Mesodermal cell (in vitro differentiated cells): Measurements from ENCODE around the gene LRRC27.
"Not testable (repeated sequence)": the region's sequence is repeated elsewhere in the genome, so short reads cannot be mapped to it uniquely, and the experiment has no call there.

Experiments
- H3K27ac ChIP-seq: 2 replicates; pipeline ENCODE4 v1.7.0; 2013; ENCODE audit warnings: mild to moderate bottlenecking, low read depth, low read length, moderate library complexity; ENCODE audit not compliant: severe bottlenecking
- H3K36me3 ChIP-seq: 2 replicates; pipeline ENCODE4 v1.7.1; 2013; ENCODE audit warnings: mild to moderate bottlenecking, low read length, moderate library complexity; ENCODE audit not compliant: control insufficient read depth, insufficient read depth
- H3K4me1 ChIP-seq: one replicate; pipeline ENCODE4 v1.7.1; 2013; ENCODE audit warnings: mild to moderate bottlenecking, low read length; ENCODE audit not compliant: insufficient read depth, control insufficient read depth, poor library complexity, severe bottlenecking
- H3K4me3 ChIP-seq: 2 replicates; pipeline ENCODE4 v1.7.0; 2013; ENCODE audit warnings: low read length, control low read depth, mild to moderate bottlenecking; ENCODE audit not compliant: insufficient read depth, poor library complexity, severe bottlenecking; ENCODE audit errors: extremely low read depth
- H3K9me3 ChIP-seq: 2 replicates; pipeline ENCODE4 v1.7.1; 2013; ENCODE audit warnings: mild to moderate bottlenecking, low read length, moderate library complexity; ENCODE audit not compliant: control insufficient read depth
- WGBS, 2 experiments: methylation state at CpG; one replicate each; pipeline ENCODE4 v1.1.5; 2013; ENCODE audit warnings: missing lambda C conversion rate in 2 of 2; ENCODE audit not compliant: insufficient coverage in 2 of 2; 5-methylcytosine and 5-hydroxymethylcytosine counted together

The LRRC27 gene

DNA sequence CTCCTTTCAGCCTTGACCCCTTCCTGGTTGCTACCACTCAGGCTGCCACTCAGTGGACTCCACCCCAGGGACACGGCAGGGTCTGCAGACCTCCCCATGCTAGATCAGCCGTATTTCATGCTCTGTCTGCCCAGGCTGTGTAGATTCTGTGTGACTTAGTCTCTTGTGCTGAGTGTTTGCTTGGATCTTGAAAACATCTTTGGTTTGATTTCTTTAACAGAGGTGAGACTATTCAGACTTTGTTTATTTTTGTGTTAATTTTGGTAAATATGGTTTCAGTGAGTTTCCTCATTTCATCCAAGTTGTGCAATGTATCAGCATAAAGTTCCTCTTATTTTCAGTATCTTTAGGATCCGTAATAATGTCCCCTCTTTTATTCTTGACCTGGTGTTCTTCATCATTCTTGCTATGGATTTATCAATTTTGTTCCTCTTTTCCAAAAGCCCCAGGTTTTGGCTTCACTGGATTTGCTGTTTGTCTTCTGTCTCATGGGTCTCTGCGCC lies 43.9 kb downstream of the LRRC27 start:
- H3K9me3 ChIP-seq, result no peaks in the 10 kb centered on the region
- 83 to 100% methylated on average over 1 to 2 of the region's 4 CpGs for WGBS, 2 experiments
- H3K36me3 ChIP-seq, result no peaks in the 10 kb centered on the region
- no peak overlapping the region for H3K4me3 ChIP-seq
- H3K27ac ChIP-seq, result no peak overlapping the region
- no peaks in the 10 kb centered on the region for H3K4me1 ChIP-seq

DNA sequence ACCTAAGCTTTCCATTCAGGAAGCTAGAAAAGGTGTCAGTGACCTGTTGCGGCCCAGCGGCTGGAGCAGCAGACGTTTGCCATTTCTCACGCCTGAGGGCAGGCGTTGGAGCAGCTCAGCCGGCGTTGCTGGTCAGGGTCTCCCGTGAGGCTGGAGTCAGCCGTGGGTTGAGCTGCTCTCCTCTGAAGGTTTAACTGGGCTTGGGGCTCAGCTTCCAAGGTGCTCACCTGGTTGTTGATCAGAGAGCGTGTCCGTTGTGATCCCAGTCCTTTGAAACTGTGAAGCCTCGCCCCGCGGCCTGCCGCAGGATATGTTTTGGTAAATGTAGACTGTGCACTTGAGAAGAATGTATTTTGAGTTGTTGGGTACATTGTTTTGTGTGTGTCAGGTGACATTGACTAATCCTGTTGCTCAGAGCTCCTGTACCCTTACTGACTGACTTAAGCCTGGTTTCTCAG lies 44.4 kb downstream of the LRRC27 start:
- H3K4me1 ChIP-seq, result no peaks in the 10 kb centered on the region
- H3K27ac ChIP-seq, result no peak overlapping the region
- no peaks in the 10 kb centered on the region for H3K36me3 ChIP-seq
- no peak overlapping the region for H3K4me3 ChIP-seq
- WGBS, 2 experiments, result 80 to 82% methylated on average over 13 to 15 of the region's 15 CpGs
- no peaks in the 10 kb centered on the region for H3K9me3 ChIP-seq

DNA sequence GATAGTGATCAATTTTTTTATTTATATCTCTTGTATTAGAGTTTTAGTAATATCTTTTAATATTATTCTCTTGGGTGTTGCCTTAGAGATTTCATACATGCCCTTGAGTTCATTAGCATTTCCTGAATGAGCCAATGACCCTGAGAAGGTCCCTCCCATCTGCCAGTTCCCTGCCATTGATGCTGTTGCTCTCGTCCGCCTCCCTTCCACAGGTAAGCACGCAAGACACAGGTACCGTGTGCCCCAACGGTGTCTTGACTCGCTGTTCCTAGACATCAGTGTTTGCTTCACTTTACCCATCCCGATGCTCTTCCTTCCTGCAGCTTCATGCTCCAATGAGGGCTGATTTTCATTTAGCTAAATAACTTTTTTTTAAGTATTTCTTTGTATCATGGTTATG lies 45.3 kb downstream of the LRRC27 start:
- no peak overlapping the region for H3K4me3 ChIP-seq
- no peaks in the 10 kb centered on the region for H3K4me1 ChIP-seq
- no peaks in the 10 kb centered on the region for H3K9me3 ChIP-seq
- H3K36me3 ChIP-seq, result no peaks in the 10 kb centered on the region
- H3K27ac ChIP-seq, result no peak overlapping the region
- 90 to 93% methylated on average over 6 to 7 of the region's 7 CpGs for WGBS, 2 experiments

DNA sequence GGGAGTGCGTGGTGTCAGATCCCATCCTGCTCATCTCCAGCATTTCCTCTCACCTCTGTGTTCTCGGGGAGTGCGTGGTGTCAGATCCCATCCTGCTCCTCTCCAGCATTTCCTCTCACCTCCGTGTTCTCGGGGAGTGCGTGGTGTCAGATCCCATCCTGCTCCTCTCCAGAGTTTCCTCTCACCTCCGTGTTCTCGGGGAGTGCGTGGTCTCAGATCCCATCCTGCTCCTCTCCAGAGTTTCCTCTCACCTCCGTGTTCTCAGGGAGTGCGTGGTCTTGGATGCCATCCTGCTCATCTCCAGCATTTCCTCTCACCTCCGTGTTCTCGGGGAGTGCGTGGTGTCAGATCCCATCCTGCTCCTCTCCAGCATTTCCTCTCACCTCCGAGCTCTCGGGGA lies 47.0 kb downstream of the LRRC27 start:
- not testable (repeated sequence) for H3K36me3 ChIP-seq, H3K4me1 ChIP-seq, H3K27ac ChIP-seq, H3K4me3 ChIP-seq, H3K9me3 ChIP-seq
- 82 to 87% methylated on average over 14 to 16 of the region's 16 CpGs for WGBS, 2 experiments

DNA sequence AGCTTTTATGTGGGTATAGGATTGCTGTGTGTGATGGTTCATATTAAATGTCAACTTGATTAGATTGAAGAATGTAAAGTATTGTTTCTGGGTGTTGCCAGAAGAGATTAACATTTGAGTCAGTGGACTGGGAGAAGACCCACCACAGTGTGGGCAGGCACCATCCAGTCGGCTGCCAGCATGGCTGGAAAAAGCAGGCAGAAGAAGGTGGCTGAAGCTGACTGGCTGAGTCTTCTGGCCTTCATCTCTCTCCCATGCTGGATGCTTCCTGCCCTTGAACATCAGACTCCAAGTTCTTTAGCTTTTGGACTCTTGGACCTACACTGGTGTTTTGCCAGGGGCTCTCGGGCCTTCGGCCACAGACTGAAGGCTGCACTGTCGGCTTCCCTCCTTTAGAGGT lies 49.0 kb downstream of the LRRC27 start:
- H3K4me3 ChIP-seq, H3K36me3 ChIP-seq: not testable (repeated sequence)
- WGBS, 2 experiments, result 93 to 98% methylated on average over 4 of the region's 4 CpGs

DNA sequence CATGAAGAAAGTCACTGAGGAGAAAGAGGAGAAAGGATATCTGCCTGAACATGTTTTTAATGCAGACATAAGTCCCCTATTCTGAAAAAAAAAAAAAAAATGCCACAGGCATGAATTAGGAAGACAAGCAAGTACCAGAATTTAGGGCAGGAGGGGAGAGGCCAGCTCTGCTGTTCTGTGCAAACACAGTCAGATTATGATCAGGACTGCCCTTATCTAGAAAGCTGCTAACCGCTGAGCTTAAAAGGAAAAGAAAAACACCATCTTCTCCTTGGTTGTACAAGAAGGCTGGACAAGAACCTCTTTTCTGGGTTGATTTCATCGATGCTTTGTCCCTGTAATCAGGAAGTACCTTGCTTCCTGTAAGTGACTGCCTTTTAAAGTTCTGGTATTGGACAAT lies 49.7 kb downstream of the LRRC27 start:
- 100% methylated on average over 2 of the region's 2 CpGs for WGBS, 2 experiments
- Histone ChIP-seq H3K36me3 (no peaks in the 10 kb centered on the region), H3K9me3 (no peaks in the 10 kb centered on the region), H3K27ac (no peak overlapping the region), H3K4me3 (no peak overlapping the region), H3K4me1 (peaks cover 4% of the 10 kb centered on the region)

More for the DNA sequence above, 49.0 kb downstream of the LRRC27 start:
- not testable (repeated sequence) for H3K4me1 ChIP-seq, H3K9me3 ChIP-seq, H3K27ac ChIP-seq

DNA sequence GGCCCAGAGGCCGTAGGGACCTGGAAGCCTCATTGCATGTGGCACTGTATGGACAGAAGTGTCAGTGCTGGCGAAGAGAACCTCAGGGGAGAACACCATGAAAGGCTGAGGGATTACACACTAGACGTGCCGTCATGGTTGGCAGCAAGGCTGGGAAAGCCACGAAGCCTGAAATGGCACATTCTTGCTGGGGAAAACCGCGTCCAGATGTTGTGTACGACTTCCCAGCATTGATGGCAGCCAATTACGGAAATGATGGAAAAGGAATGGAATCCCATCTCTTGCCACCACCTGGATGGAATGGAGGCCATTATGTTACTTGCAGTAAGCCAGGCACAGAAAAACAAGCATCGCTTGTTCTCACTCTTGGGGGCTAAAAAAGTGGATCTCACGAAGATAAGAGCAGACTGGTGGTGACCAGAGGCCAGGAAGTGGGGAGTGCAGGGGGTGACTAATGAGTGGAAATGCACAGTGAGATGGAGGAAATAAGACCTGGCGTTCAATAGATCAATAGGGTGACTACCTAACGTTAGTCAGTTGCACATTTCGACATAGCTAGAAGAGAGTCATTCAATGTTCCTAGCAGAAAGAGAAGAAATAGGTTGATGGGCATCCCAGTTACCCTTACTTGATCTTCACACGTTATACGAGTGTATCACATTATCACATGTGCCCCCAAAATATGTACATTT lies 50.4 kb downstream of the LRRC27 start:
- peaks cover 4% of the 10 kb centered on the region for H3K4me1 ChIP-seq
- H3K27ac ChIP-seq, result no peak overlapping the region
- H3K4me3 ChIP-seq, result no peak overlapping the region
- 89% methylated on average over 12 to 14 of the region's 16 CpGs for WGBS, 2 experiments
- no peaks in the 10 kb centered on the region for H3K9me3 ChIP-seq
- H3K36me3 ChIP-seq, result no peaks in the 10 kb centered on the region

DNA sequence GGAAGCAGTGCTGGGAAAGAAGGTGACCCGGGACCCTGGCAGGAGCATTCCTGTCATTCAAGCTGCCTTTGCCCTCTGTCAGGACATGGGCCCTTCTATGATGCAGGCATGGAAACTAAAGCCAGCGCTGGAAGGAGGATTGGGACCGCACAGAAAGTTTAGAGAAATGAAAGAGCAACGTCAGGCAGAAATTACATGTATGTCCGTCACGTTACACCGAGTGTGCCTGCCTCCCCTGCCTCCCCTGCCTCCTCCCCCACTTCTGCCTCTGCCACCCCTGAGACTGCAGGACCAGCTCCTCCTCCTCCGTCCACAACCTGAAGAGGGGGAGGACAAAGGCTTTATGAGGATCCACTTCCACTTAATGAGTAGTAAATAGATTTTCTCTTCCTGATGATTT lies 51.1 kb downstream of the LRRC27 start:
- Histone ChIP-seq H3K27ac (no peak overlapping the region), H3K4me3 (no peak overlapping the region), H3K9me3 (no peaks in the 10 kb centered on the region), H3K4me1 (peaks cover 4% of the 10 kb centered on the region), H3K36me3 (no peaks in the 10 kb centered on the region)
- WGBS, 2 experiments, result 86 to 90% methylated on average over 3 to 4 of the region's 8 CpGs

DNA sequence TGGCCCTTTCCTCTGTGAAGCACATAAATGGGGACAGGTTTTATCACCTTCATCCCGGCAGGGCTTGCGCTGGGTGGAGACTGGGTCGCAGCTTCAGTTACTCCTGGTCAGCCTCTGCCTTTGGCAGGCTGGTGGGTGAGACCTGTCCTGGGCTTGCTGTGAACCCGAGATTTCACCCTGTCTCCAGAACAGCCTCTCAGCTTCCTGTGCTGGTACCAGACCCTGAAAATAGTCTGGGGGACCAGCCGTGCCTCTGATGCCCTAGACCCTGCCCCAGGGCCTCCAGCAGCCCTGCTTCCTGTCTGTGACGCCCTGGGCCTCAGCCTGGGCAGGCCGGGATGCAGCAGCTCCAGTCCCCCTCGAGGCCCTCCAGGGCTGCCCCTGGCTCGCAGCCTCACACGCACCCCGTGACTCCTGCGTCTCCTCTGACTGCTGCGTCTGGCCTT lies 51.8 kb downstream of the LRRC27 start:
- Histone ChIP-seq H3K27ac (no peak overlapping the region), H3K36me3 (no peaks in the 10 kb centered on the region), H3K4me1 (peaks cover 4% of the 10 kb centered on the region), H3K4me3 (no peak overlapping the region), H3K9me3 (no peaks in the 10 kb centered on the region)
- 84 to 91% methylated on average over 13 of the region's 13 CpGs for WGBS, 2 experiments

DNA sequence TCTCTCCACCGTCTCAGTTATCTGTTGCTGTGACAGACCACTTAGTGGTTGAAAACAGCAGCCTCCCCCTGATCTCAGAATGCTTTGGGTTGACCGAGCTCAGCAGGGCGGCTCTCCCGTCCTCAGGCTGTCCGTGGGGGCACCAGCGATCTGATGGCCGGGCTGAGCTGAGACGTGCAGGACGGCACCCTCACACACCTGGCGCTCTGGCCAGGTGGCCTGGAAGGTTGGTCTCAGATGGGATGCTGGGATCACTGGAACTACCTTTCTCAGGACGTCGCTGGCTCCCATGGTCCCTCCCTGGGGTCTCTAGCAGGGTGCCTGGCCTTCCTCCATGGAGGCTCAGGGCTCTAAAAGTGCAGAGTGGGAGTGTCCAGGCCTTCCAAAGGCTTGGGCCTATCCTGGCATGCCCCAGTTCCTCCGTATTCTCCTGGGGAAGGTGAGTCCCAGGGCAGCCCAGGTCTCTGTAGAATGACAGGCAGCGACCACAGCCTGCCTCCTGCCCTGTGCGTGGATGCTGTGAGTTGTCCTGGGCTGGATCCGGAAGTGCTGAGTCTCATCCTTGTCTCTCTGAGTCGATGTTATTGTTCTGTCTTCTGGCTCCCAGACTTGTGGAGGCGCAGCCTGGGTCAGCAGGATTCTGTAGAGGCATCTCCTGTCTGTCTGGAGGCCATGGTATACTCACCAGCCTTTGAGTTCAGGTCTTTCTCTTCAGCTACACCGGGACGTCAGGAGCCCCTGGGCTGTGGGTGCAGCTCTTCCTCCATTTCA lies 52.8 kb downstream of the LRRC27 start:
- no peaks in the 10 kb centered on the region for H3K36me3 ChIP-seq

DNA sequence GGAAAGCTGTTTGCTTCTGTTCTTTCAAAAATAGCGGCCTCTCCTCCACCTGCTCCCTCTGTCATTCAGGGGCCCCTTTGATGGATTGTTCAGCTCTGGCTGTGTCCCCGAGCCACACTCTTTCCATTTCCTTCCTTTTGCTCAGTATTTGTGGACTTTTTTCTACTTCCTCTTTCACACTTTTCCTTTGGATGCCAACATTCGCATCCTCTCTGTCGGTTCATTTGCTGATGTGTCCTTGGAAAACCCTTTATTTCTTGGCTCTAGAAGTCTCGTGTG lies 53.3 kb downstream of the LRRC27 start:
- WGBS, 2 experiments, result 93 to 95% methylated on average over 5 of the region's 5 CpGs
- no peak overlapping the region for H3K4me3 ChIP-seq
- peaks cover 4% of the 10 kb centered on the region for H3K4me1 ChIP-seq
- H3K36me3 ChIP-seq, result no peaks in the 10 kb centered on the region
- H3K9me3 ChIP-seq, result no peaks in the 10 kb centered on the region
- no peak overlapping the region for H3K27ac ChIP-seq

More for the DNA sequence above, 52.8 kb downstream of the LRRC27 start:
- H3K27ac ChIP-seq, result no peak overlapping the region
- H3K4me1 ChIP-seq, result peaks cover 4% of the 10 kb centered on the region
- H3K9me3 ChIP-seq, result no peaks in the 10 kb centered on the region
- H3K4me3 ChIP-seq, result no peak overlapping the region
- WGBS, 2 experiments, result 93 to 94% methylated on average over 20 of the region's 20 CpGs
